ENCODE results near the gene TRIM28. TPM values are rescaled to one million over a fixed set of nuclear protein-coding genes. Genes with fewer than 3 reads are reported as not detected.

Gene TRIM28
- total RNA-seq, 1 experiment from 2014 or later: 908 TPM

- DNase-seq (ENCODE audit: low read depth, low spot score) (peak; percentile 98), ATAC-seq (peak; percentile 68)
- H3K9me3 ChIP-seq (ENCODE audit: control insufficient read depth in 1 of 2, insufficient read depth in 1 of 2, low read depth in 1 of 2, low read length in 2 of 2): no peaks in the 10 kb centered on the region
- H2AFZ ChIP-seq (ENCODE audit: low read depth, low read length, poor library complexity, severe bottlenecking): no peak overlapping the region
- no peaks in the 10 kb centered on the region for H3K27me3 ChIP-seq (ENCODE audit: insufficient read depth, low read length)
- H3K4me3 ChIP-seq (replicated peaks in 1 of 2; ENCODE audit: low read depth in 1 of 2, low read length in 2 of 2): peak overlapping the region; percentile 74 to 99
- BruUV-seq (replicated peaks): no TSS peak
- peak overlapping the region; percentile 79 for H3K4me2 ChIP-seq (ENCODE audit: low read length)
- H4K20me1 ChIP-seq (ENCODE audit: insufficient read depth): no peaks in the 10 kb centered on the region
- peak; percentile 83; the same call in 1 of the 2 replicates for TF ChIP-seq SRF (IDR thresholded peaks at IDR 0.05; ENCODE audit: low read depth)
- peak; percentile 36; the same call in 1 of the 2 replicates for TF ChIP-seq SP1 (IDR thresholded peaks at IDR 0.05; ENCODE audit: low read depth)
- TF ChIP-seq, protein P1, sequence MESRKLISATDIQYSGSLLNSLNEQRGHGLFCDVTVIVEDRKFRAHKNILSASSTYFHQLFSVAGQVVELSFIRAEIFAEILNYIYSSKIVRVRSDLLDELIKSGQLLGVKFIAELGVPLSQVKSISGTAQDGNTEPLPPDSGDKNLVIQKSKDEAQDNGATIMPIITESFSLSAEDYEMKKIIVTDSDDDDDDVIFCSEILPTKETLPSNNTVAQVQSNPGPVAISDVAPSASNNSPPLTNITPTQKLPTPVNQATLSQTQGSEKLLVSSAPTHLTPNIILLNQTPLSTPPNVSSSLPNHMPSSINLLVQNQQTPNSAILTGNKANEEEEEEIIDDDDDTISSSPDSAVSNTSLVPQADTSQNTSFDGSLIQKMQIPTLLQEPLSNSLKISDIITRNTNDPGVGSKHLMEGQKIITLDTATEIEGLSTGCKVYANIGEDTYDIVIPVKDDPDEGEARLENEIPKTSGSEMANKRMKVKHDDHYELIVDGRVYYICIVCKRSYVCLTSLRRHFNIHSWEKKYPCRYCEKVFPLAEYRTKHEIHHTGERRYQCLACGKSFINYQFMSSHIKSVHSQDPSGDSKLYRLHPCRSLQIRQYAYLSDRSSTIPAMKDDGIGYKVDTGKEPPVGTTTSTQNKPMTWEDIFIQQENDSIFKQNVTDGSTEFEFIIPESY (IDR thresholded peaks at IDR 0.05; ENCODE audit: extremely low read depth, insufficient replicate concordance, low read length): no peak
- no peak for TF ChIP-seq JUND (IDR thresholded peaks at IDR 0.05)
- no peak for TF ChIP-seq EZH2 (IDR thresholded peaks at IDR 0.05)
- TF ChIP-seq ZFX (IDR thresholded peaks at IDR 0.05): peak; percentile 81; the same call in 1 of the 2 replicates
- TF ChIP-seq MAX (IDR thresholded peaks at IDR 0.05): peak; percentile 74
- peak; percentile 97 for TF ChIP-seq YY1 (IDR thresholded peaks at IDR 0.05; ENCODE audit: extremely low read depth, insufficient replicate concordance, low read depth, low read length)
- peak; percentile 67 for TF ChIP-seq POLR2AphosphoS5 (IDR thresholded peaks at IDR 0.05; ENCODE audit: low read depth, low read length)
- TF ChIP-seq CEBPB (IDR thresholded peaks at IDR 0.05; ENCODE audit: low read depth): no peak
- 0 out of 2 replicates have a peak, but pooled peaks have one; percentile 32 for TF ChIP-seq EGR1 (IDR thresholded peaks at IDR 0.05; ENCODE audit: low read depth)
- peaks cover 22 to 49% of the 10 kb centered on the region in 2 experiments for H3K4me1 ChIP-seq (ENCODE audit: control insufficient read depth in 1 of 2, insufficient read depth in 2 of 2, low read length in 2 of 2)
- H3K9ac ChIP-seq (ENCODE audit: low read length): peak overlapping the region; percentile 94
- H3K79me2 ChIP-seq (ENCODE audit: insufficient read depth, low read length): peaks cover 51% of the 10 kb centered on the region
- RAD21 ChIA-PET (ENCODE audit: low non-redundant PET in 1 of 2, low total read pairs in 2 of 2, uncharacterized antibody in 2 of 2, unreplicated experiment in 2 of 2): no interaction called here
- CTCF ChIA-PET: interaction anchor here (1.0 kb wide), 1 partner anchor 40 kb away, joined by 5 read pairs; the partner anchor contains the start of gene ZBTB45
- POLR2A ChIA-PET: interaction anchor here (0.8 to 1.4 kb wide), 8 partner anchors 9 to 44 kb away, joined by 3 to 17 read pairs (median 6); partner anchors contain the start of genes MZF1, TRIM28 and ZBTB45
- H3K9me2 ChIP-seq (ENCODE audit: insufficient read depth): no peaks in the 10 kb centered on the region
- intact Hi-C loops (cut with micrococcal nuclease): loop anchor here (1.0 kb wide), 1 partner anchor 15 kb away; the partner anchor contains the start of gene MZF1
- H3K36me3 ChIP-seq (ENCODE audit: control insufficient read depth in 1 of 2, insufficient read depth in 2 of 2, low read length in 2 of 2): peaks cover 7 to 20% of the 10 kb centered on the region in 2 experiments; a peak in 2 of 4 replicates
- peak overlapping the region; percentile 98 for H3K27ac ChIP-seq (ENCODE audit: low read depth, low read length)
Observed at GRCh38 chr19:58558623-58559274, 14.9 kb downstream of the TRIM28 start.

Data from HCT116 (cell line).